Upper lobe of left lung (tissue), 4 donors: ENCODE measurements around the gene PLA2G5.

Experiments used
- CTCF ChIP-seq, 6 experiments: fragments of 450-650 bp in 4 of 6; fragments of 200-600 bp in 2 of 6; sonication (generic) in 2 of 6; IDR thresholded peaks; one replicate each; pipeline ENCODE4 v1.5.1; 2016 to 2019; ENCODE audit warnings: antibody characterized with exemption in 6 of 6
- EP300 ChIP-seq, 4 donors: sonication (generic); formaldehyde crosslinking; IDR thresholded peaks; one replicate each; pipeline ENCODE4 v1.5.1; 2017; ENCODE audit warnings: antibody characterized with exemption in 4 of 4, control low read depth in 2 of 4
- POLR2A ChIP-seq, 4 donors: fragments of 450-650 bp; IDR thresholded peaks; one replicate each; pipeline ENCODE4 v1.5.1; 2016 to 2017; ENCODE audit warnings: antibody characterized with exemption in 4 of 4, mild to moderate bottlenecking in 2 of 4

- TF ChIP-seq POLR2A (IDR thresholded peaks at IDR 0.05): no peak
- TF ChIP-seq CTCF (IDR thresholded peaks at IDR 0.05): no peak
- TF ChIP-seq EP300 (IDR thresholded peaks at IDR 0.05): no peak
These were observed 19.5 kb downstream of the PLA2G5 start for GRCh38 chr1:20089328-20090077.
